ENCODE data around the gene KRT82.
A peak's percentile ranks its signal among the peaks of the same experiment; 100 is the strongest.

KRT82 gene

DNA sequence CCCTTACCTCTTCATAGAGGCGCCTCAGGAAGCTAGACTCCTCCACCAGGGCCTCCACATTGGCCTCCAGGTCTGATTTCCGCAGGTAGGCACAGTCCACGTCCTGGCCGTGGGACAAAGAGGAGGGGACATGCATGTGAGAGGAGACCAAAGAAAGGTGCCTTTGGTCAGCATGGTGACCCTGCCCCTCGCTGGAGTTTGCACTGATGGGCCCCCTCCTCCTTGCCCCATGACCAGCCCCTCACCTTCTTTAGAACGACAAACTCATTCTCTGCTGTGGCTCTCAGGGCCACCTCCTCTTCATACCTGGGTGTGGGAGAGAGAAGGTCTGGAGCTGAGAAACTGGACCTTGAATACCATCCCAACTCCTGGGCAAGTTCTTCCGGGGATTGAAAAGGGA lies 42.1 kb downstream of the KRT82 start:
- TF ChIP-seq, protein P1, sequence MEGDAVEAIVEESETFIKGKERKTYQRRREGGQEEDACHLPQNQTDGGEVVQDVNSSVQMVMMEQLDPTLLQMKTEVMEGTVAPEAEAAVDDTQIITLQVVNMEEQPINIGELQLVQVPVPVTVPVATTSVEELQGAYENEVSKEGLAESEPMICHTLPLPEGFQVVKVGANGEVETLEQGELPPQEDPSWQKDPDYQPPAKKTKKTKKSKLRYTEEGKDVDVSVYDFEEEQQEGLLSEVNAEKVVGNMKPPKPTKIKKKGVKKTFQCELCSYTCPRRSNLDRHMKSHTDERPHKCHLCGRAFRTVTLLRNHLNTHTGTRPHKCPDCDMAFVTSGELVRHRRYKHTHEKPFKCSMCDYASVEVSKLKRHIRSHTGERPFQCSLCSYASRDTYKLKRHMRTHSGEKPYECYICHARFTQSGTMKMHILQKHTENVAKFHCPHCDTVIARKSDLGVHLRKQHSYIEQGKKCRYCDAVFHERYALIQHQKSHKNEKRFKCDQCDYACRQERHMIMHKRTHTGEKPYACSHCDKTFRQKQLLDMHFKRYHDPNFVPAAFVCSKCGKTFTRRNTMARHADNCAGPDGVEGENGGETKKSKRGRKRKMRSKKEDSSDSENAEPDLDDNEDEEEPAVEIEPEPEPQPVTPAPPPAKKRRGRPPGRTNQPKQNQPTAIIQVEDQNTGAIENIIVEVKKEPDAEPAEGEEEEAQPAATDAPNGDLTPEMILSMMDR (IDR thresholded peaks at IDR 0.05): no peak
- TF ChIP-seq ZFX (IDR thresholded peaks at IDR 0.05; ENCODE audit: borderline replicate concordance): no peak
- no peak overlapping the region for H3K27ac ChIP-seq

DNA sequence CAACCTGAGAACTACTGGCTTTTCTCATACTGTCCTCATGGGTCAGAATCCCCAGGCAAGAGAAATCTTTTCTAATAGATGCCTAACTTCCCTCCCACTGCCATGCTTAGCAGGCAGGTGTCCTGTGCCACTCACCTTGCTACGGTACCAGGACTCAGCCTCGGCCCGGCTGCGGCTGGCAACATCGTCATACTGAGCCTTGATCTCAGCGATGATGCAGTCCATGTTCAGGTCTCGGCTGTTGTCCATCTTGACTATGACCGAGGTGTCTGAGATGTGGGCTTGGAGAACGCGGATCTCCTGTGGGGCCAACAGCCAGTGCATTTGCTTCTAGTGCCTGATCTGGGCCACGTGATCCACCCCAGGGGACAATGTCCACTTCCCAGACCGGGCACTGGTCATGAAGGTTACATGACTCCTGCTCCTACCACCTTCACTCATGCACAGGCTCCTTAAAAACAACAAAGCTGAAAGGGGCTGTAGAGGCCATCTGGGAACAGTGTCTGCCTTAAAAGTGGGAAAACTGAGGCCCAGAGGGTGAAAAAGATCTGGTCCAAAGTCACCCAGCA lies 42.9 kb downstream of the KRT82 start:
- no peak overlapping the region for H3K27ac ChIP-seq
- no peak for TF ChIP-seq ZFX (IDR thresholded peaks at IDR 0.05; ENCODE audit: borderline replicate concordance)
- TF ChIP-seq, protein P1 (IDR thresholded peaks at IDR 0.05): no peak

DNA sequence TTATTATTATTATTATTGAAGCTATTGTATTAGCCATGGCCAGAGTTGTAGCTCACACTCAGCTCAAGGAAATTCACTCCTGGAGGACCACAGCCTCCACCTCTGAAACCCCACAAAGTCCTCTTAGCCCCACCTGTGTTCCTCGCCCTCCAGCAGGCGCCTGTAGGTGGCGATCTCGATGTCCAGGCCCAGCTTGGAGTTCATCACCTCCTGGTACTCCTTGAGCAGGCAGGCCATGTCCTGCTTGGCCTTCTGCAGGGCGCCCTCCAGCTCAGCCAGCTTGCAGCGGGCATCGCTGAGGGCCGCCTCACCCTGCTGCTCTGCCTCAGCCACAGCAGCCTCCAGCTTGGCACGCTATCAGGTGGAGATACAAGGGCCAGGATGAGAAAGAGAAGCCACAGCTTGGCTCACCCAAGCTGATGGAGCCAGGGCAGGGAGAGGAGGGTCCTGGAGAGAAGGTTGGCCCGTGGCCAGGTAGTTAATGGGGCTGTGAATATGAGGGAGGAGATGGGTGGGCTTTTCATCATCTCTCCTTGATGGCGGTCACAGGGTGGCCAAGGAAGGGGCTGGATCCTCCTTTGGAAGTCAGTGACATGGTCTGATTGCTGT lies 43.9 kb downstream of the KRT82 start:
- H3K27ac ChIP-seq: no peak overlapping the region
- no peak for TF ChIP-seq ZFX (IDR thresholded peaks at IDR 0.05; ENCODE audit: borderline replicate concordance)
- TF ChIP-seq, protein P1 (IDR thresholded peaks at IDR 0.05): peak; percentile 67

DNA sequence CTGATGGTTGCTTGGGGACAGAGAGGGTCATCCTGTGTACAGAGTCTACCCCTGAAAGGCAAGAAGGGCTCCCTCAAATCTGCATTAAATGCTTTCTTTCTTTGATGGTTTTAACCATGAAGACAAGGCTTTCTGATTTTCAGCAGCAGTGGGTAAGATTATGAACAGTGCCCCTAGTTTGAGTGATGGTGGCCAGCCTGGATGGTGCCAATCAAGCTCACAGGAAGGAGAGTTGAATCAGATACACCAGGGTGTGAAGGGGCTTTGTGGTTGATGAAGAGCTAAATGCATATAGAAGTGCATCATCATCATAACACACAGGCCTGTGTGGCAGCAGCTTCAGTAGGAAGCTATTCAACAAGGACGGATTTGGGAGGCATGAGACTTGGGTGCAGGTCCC lies 44.6 kb downstream of the KRT82 start:
- no peak overlapping the region for H3K27ac ChIP-seq
- TF ChIP-seq ZFX (IDR thresholded peaks at IDR 0.05; ENCODE audit: borderline replicate concordance): no peak
- TF ChIP-seq, protein P1 (IDR thresholded peaks at IDR 0.05): no peak

DNA sequence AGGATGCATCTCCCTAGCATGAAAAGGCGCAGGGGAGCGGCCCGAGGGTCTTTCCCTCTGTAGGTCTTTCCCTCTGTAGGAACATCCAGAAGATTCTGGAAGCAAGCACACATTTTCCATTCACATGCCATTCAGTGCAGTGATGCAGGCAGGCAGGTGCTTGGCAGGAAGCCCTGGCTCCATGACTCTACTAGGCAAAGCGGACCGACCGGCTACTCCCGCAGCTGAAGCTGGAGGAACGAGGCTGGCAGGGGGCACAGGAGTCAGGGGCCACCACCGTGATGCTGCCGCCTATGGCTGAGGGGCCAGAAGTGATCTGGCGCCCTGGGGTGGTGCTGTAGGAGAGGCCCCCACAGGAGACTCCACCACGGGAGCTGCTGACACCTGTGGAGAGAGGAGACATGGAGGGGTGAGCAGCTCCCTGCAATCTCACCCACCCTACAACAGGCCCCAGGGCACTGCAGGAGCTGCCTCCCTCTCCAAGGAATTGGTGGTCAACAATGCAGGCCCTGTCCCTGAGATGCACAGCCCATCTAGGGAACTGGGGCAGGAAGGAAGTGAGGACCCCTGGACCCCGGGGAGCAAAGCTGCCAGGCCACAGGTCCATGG lies 45.4 kb downstream of the KRT82 start:
- TF ChIP-seq ZFX (IDR thresholded peaks at IDR 0.05; ENCODE audit: borderline replicate concordance): no peak
- TF ChIP-seq, protein P1 (IDR thresholded peaks at IDR 0.05): no peak
- H3K27ac ChIP-seq: no peak overlapping the region

DNA sequence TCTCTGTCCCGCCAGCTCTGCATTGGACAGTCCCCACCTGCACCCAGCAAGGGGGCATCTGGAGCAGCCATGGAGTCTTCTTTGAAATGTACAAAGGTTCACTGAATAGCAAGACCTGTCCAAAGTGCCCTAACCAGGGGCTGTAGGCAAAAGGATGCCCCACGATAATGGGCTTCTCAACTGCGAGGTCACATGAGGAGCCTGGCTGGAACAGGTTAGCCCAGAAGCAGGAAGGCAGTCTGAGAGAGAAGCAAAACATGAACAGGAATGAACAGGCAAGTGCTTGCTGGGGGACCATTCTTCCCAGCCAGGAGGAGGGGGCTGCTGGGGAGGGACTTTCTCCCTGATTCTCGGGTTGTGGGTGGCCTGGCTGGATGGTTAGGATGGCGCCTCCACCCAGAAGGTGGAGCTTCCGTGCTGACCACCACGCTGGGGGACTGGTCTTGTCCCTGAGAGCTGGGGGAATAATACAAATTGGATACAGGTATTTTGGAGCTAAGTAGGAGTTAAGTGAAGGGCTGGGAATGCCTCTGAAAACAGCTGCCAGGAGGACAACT lies 46.0 kb downstream of the KRT82 start:
- no peak overlapping the region for H3K27ac ChIP-seq
- TF ChIP-seq, protein P1 (IDR thresholded peaks at IDR 0.05): no peak
- no peak for TF ChIP-seq ZFX (IDR thresholded peaks at IDR 0.05; ENCODE audit: borderline replicate concordance)

DNA sequence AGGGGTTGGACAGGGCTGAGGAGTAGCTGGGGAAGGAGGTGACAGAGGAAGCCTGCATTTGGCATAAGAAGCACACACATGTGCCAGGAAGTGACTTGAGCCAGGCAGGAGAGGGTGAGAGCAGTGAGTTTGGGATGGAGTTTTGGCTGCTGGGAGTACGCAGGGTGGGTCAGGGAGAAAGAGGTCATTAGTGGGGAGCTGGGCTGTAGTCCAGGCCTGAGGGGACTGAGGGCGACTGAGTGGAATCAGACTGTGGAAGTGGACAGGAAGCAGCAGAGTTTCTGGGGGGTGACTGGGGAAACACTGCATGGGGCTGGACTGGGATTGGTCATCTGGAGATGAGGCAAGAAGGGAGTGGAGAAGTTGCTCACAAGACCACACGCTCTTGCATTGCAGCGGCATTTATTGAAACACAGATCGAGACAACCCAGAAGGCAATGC lies 46.5 kb downstream of the KRT82 start:
- TF ChIP-seq, protein P1 (IDR thresholded peaks at IDR 0.05): no peak
- no peak for TF ChIP-seq ZFX (IDR thresholded peaks at IDR 0.05; ENCODE audit: borderline replicate concordance)
- no peak overlapping the region for H3K27ac ChIP-seq

Data from 22Rv1 (cell line).